GM18858 (cell line): ENCODE measurements around the gene HDAC5.

Source experiments
- ATAC-seq: cut with Tn5 transposase; IDR thresholded peaks from one replicate; pipeline ENCODE4 v1.9.1; 2021; ENCODE audit not compliant: unreplicated experiment

HDAC5 gene

DNA sequence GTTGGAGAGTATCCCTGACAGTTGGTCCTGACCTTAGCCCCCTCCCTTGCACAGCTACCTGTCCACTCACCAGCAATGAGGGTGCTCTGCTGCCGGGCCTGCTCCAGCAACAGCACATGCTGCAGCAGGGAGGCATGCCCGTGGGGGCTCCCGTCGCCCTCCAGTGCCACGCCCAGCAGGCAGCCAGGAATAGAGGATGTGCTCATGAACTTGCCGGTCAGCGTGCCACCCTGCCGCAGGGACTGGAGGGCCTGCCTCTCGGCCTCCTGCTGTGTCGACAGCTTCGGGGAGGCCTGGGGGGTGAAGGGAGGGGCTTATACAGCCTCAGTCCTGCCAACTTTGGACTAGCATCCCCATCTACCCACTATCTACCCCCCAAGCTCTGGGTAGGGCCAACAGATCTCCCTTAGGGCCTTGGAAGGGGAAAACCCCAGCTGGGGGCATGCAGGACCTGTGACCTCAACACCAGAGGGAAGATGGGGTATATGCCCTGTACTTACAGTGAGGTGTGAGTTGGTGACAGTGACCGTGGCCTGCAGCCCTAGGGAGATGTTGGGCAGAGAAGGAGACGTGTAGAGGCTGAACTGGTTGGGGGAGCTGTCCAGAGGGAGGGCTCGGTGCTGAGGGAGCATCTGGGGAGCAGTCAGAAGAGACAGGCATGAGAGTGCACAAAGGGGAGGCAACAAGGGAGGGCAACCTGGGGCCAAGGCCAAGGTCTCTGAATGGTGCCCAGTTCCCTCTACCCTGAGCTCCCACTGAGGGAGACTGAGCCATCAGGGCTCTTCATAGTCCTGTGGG lies 32.0 kb downstream of the HDAC5 start:
- no peak for ATAC-seq

DNA sequence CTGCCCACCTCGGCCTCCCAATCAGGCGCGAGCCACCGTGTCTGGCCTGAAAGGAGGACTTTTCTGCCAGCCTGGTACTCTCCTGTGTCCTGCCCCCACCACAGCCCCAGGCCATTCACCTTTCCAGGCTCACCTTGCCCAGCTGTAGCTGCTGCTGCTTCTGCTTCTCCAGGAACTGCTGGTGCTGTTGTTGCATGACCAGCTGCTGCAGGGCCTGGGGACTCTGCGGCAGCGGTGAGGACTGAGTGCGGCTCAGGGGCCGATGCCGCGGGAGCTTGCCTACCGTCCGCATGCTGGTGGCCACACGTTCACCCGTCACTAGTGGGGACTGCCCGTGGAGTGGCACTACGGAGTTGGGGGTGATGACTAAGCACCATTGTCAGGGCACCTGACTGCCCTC lies 35.2 kb downstream of the HDAC5 start:
- no peak for ATAC-seq

DNA sequence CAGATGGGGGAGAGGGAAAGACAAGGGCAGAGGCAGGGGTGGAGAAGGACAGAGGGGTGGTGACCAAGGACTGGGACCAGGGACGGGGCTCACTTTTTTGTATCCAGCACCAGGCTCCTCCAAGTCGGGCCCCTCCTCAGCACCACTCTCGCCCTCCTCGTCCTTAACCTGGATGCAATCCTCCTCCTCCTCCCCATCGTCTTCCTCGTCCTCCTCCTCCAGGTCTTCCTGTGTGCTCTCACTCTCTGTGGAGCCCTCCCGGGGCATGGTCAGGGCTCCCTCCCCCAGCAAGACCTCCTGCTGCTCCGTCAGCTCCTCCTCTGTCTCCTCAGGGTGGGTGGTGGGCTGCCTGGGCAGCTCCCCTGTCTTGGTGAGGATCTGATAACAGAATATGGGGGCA lies 36.1 kb downstream of the HDAC5 start:
- no peak for ATAC-seq

DNA sequence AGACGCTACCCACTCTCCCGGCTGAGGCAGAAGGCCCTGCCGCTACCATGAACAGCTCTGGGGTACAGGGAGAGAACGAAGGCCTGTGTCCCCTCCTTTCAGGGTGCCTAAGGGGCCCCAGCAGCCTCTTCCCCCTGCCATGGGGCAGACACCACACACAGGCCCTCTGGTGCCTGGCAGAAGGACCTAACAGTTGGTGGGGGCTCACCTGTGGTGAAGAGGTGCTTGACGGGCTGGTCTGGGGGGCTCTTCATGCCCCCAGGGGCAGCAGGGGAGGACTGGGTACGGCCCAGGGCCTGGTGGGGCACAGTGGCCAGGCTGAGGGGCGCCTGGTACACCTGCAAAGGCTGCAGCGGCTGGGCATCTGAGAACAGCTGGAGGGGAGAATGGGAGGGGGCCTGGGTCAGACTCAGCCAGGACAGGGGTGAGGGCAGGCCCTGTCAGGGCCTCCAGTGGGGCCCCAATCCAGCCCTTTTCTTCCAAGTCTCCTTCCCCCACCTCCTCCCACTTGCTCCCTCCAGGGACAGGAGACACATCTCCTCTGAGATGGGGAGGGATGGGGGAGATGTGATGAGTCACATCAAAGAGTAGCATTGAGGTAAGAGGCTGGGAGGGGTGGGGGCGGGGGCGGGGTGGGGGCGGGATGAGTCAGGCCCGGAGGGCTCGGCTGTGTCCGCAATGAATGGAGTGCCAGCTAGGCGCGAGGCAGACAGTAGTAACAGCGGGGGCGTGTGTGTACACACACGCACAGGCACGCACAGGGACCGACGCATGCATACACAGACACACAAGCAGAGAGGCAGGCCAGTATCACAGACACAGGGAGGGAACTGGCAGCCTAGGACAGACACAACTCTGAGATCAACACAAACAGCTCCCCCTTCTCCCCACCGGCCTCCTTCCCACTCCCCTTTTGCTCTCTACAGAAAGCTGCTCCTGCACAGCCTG lies 36.8 kb downstream of the HDAC5 start:
- no peak for ATAC-seq

DNA sequence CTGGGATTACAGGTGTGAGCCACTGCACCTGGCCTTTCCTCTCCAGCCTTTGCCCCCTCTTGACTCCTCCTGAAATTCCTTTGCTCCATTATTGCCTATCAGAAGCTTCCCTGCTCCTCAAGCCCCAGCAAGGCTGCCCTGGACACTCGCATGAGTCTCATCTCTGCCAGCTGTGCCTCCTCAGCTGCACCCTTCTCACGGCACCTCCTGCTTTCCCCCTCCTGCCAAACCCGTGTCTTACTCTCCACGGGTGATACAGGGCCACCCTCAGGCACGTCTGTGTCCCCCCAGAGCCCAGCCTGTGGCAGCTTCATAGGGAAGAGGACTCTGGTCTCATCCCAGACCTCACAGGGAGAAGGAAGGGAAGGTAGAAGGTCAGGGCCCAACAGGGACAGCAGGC lies 37.5 kb downstream of the HDAC5 start:
- no peak for ATAC-seq

DNA sequence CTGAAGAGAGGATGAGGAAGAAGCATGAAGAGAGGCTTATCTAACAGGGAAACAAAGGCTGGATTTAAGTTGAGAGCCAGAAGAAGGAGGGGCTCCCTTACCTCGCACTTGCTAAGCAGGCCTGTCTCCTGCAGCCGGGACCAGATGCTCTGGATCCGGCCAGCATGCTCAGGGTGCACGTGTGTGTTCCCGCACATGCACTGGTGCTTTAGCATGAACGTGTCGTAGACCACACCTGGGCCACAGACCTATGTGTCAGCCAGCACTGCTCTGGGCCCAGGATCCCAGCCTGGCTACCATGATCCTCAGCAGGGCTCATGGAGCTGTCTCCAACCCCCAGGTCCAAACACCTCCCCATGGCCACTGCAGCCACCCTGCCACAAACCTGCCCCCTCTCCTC lies 38.5 kb downstream of the HDAC5 start:
- ATAC-seq, result no peak

DNA sequence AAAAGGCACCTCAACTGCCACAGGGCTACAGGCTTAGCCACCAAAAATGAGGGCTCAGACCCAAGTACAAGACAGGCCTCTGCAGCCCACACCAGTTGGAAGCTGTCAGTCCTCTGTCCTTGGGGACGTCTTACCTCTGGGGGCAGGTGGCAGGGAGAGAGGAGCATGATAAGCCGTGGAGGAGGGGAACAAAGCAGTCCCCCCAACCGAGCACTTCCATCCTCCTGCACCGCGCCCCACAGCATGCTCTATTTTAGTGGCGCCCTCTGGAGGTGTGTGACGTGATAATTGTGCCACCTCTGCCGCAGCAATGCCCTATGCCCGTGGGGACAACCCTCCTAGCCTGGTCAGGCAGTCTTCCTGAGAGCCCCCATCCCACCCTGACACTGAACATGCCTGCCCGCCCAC lies 39.3 kb downstream of the HDAC5 start:
- no peak for ATAC-seq

DNA sequence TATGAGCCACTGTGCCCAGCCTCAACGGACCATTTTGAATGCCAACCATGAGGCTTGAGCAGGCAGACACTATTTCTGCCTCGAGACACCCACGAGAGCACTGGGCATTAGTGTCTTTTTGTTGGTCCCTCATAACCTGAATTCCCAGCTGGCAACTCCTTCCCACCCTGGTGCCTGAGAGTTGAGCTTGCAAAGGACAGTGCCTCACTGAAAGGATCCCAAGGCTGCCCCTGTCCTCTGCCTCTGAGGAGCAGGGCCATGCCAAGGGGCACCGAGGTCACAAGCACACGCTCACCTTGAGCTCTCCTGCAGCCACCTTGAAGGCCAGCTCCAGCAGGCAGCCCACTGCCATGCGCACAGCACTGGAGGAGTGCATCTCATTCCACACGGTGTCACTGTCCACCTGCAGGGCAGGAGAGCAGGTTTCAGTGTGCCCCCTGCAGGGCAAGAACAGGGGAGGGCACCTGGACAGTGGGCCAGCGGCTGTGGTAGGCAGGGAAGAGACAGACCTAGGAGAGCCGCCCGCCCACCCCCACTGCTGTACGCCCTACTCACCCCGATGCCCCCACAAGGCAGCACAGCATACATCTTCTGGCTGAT lies 40.1 kb downstream of the HDAC5 start:
- ATAC-seq, result no peak

DNA sequence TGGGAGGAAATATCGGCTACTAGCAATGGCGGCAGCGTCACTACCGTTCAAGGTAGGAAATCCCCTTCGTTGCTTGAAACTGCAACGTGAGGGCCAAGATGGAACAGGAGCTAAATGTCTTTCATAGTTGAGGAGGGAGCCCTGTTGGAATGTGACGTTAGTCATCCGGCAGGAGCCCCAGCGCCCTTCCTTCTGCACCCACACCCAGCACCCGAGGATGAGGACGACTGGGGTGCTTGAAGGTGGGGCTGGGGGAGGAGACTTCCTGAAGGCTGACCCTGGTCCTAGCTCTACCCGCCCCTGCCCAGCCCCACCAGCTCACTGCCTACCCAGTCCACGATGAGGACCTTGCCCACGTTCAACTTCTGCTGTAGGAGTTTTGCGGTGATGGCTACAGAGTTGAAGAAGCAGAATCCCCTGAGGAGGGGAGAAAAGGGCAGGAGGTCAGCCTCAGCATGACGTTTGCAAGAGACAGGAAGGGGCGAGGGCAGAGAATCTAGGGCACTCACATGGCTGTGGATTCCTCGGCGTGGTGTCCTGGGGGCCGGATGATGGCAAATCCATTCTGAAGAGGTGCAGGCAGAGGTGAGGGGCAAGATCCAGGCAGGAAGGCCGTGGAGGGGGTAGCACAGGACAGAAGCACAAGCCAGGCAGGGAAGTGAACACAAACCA lies 41.0 kb downstream of the HDAC5 start:
- no peak for ATAC-seq

DNA sequence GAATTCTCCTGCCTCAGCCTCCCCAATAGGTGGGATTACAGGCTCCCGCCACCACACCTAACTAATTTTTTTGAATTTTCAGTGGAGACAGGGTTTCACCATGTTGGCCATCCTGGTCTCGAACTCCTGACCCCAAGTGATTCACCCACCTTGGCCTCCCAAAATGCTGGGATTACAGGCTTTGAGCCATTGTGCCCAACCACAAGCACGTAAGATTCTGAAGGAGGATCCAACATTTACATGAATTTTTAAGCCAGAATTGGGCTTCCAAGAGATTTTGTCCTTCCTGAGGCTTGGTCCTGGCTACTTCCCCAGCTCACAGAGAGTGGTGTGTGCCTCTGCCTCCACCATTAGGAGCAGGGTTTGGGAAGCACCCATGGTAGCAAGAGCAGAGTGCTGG lies 41.8 kb downstream of the HDAC5 start:
- ATAC-seq, result no peak

DNA sequence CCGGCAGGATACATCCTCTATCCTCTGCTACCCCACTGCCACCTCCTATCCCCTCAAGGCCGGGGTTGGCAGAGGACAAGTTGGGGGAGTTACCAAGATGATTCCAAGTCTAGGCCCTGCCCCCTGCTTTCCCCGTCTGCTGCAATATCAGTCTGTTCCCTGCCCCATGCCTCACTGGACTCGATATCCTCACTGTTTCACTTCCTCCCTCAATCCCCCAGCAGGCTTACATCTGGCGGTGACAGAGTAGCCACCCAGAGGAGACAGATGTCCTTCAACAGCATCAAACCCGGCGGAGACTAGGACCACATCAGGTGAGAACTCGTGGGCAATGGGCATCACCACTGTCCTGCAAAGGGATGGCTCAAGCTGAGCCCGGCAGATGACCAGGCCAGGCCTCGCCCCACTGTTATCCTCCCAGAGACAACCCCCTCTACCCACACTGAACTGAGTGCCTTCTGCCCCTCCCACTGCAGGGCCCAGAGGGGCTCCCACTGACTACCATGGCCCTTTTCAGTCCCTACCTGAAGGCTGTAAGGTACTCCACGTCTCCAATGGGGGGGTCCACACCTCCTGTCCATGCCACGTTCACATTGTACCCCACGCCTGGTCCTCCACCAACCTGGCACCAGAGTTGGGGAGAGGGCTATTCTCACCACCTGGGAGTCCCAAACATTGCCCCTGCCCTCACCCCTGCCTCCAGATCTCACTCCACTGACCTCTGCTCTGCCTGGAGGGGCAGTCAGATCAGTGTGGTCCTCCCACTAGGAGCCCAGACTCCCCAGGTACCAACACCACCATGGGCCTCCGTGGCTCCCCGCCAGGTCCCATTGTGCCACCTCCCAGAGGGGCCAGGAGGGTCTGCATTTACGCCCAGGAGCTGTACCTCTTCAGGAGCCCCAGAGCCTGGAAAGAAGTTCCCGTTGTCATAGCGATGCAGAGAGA lies 43.3 kb downstream of the HDAC5 start:
- ATAC-seq, result no peak

DNA sequence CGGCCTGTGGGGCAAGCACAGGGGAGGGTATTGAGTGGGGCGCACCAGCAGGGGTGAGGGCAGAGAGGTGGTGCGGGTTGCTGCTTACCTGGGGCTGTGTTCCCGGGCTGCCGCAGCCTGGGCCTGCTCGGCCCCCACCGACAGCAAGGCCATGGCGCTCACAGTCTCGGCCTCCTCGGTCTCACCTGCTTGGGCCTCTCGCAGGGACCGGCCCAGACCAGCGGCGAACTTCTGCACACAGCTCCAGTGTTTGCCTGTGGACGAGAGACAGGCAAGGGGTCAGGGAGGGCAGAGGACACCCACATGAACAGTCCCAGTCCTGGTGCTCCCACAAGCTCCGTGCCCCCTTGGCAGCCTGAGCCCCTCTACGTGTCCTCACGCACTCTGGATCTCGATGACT lies 45.0 kb downstream of the HDAC5 start:
- ATAC-seq, result no peak

DNA sequence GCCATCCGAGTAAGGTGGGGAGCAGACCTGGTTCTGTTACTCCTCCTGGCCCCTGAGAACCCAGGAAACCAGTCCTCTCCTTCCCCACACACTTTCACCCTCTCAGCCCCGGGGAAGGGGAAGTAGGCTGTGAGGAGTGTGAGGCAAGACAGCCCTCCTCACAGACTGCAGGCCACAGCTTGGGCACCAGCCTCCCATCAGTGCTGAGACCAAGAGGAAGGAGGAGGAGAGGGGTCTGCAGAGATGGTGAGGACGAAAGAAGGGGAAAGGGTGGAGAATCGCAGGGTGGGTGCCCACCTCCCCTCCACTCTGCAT lies 45.9 kb downstream of the HDAC5 start:
- no peak for ATAC-seq

DNA sequence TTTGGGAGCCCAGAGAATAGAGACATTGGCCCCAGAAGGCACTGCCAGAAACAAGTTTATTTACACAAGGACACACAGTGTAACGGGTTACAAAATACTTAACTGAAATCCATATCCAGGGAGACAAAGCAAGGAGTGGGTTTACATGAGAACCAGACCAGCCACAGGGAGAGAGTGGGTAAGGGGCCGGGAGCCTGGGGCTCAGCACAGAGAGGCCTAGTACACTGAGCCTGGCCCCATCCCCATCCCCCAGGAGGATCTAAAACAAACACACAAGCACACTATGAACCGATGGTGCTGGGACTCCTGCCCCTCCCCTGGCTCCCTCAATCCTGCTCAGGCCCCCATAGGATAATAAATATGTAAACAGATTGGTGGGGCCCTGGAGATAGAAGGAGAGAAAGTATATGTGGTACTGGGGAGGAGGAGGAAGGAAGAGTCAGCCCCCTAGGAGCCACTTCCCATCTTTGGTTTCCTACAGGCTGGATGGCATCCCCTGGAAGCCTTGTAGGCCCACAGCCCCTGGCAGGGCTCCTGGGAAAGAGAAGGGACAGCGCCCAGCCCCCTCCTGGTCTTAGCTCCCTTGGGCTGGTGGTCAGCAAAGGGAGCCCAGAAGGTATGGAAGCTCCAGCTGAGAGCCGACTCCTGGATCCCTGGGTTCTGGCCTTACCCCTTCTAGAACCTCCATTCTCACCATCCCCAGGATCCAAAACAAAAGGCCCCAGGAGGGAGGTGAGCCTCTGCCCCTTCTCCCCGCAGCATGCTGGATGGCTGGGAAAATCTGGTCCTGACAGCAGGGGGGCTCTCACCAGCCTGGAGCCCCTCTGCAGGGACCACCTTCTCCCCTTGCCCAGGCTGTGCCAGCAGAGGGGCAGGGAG lies 46.5 kb downstream of the HDAC5 start:
- ATAC-seq, result no peak

DNA sequence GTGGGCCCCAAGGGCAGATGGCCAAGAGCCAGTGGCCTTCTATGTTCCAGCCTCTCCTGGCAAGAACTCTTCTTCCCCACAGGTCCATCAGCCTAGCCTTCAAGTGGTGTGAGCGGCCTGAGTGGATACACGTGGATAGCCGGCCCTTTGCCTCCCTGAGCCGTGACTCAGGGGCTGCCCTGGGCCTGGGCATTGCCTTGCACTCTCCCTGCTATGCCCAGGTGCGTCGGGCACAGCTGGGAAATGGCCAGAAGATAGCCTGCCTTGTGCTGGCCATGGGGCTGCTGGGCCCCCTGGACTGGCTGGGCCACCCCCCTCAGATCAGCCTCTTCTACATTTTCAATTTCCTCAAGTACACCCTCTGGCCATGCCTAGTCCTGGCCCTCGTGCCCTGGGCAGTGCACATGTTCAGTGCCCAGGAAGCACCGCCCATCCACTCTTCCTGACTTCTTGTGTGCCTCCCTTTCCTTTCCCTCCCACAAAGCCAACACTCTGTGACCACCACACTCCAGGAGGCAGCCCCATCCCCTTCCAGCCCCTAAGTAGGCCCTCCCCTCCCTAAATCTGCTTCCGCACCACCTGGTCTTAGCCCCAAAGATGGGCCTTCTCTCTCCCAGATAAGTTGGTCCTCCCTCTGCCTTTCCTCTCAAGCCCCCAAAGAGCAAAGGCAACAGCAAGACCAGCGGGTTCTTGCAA lies 47.7 kb downstream of the HDAC5 start:
- no peak for ATAC-seq

DNA sequence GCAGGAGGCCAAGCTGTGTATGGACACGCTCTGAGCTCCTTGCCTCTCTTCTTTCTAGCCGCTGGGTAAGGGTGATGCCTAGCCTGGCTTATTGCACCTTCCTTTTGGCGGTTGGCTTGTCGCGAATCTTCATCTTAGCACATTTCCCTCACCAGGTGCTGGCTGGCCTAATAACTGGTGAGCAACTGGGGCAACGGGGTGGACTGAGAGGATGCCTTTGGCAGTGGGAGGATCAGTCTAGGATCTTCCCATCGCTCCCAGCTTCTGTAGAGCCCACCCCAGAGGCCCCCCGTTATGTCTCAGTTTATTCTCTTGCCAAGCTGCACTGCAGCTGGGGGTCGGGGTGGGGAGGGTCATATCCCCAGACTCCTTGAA lies 48.5 kb downstream of the HDAC5 start:
- ATAC-seq, result no peak

DNA sequence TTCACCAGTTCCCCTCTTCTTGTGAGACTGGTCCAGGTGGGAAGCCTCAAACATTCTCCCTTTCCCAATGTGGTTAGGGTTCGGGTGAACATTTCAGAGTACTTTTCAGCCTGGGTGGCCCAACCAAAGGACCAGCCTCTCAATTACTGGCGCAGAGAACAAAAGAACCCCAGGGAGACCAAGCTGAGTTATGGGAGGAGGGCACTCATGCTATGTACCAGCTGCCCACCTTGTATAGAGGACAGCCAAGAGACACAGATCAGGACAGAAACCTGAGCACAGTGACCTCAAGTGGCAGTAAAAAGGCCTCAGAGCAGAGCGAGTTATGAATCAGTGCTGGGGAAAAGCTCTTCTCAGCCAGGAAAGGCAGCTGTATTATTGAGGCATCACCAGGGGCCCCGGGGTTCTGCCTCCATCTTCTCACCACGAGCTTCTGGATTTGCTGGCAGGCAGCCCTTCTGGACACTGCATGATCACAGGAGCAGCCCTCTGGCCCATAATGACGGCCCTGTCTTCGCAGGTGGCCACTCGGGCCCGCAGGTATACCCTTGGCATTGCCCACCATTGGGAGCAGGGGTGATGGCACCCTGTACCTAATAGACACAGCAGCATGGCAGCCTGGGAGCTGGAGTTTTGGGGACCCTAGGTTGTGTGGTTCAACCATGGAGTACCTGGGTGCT lies 49.1 kb downstream of the HDAC5 start:
- ATAC-seq, result no peak

DNA sequence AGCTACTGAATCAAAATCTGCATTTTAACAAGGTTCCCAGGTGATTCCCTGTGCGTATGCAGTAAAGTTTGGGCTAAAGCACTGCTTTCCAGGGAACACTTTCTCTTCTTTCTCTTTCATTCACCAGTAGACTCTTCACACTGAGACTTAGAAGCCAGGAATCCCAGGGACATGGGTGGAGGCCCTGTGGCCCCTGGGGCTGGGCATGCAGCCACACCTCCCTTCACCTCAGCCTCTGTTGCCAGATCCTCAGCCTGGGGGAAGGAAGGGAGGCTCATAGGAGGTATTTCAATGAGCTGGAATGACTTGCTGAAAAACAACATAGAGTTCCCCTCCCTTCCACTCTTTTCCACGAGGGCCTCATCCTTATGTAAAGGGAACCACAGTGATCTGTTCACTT lies 51.7 kb downstream of the HDAC5 start:
- ATAC-seq, result no peak
